ENCODE measurements around the gene TMEM129. TPM values are rescaled to one million over a fixed set of nuclear protein-coding genes. Genes with fewer than 3 reads are reported as not detected.

TMEM129 gene
- total RNA-seq, 4 donors from 2014 or later: 64.8 to 138 (median 106) TPM

- DNase-seq: no peak
- Histone ChIP-seq H3K27ac (no peak overlapping the region), H3K9me3 (no peaks in the 10 kb centered on the region), H3K27me3 (no peaks in the 10 kb centered on the region), H3K4me3 (replicated peaks in 1 of 3) (no peak overlapping the region), H3K4me1 (peaks cover 0 to 6% of the 10 kb centered on the region in 2 donors), H3K36me3 (no peaks in the 10 kb centered on the region)
- intact Hi-C loops (cut with DNase I): no loop called here
- WGBS, 2 donors: 98 to 100% methylated on average over 5 to 11 of the region's 15 CpGs
- TF ChIP-seq POLR2A (IDR thresholded peaks at IDR 0.05) (no peak), CTCF (IDR thresholded peaks at IDR 0.05) (no peak)
These were observed 16.5 kb upstream of the TMEM129 start for GRCh38 chr4:1737666-1738065.

GRCh38 chr4:1736812-1737211 is 15.7 kb upstream of the TMEM129 start:
- TF ChIP-seq CTCF (IDR thresholded peaks at IDR 0.05) (no peak), POLR2A (IDR thresholded peaks at IDR 0.05) (no peak)
- Histone ChIP-seq H3K4me3 (replicated peaks in 1 of 3) (no peak overlapping the region), H3K27me3 (no peaks in the 10 kb centered on the region), H3K36me3 (no peaks in the 10 kb centered on the region), H3K9me3 (no peaks in the 10 kb centered on the region), H3K27ac (no peak overlapping the region), H3K4me1 (peaks cover 0 to 6% of the 10 kb centered on the region in 2 donors)
- intact Hi-C loops (cut with DNase I): no loop called here
- WGBS, 2 donors: 31 to 57% methylated on average over 13 of the region's 13 CpGs
- DNase-seq: peak; percentile 66 to 69

GRCh38 chr4:1735215-1735614 is 14.1 kb upstream of the TMEM129 start:
- no peaks in the 10 kb centered on the region for H3K36me3 ChIP-seq
- DNase-seq: no peak

GRCh38 chr4:1732911-1733310 is 11.8 kb upstream of the TMEM129 start:
- no peak overlapping the region for H3K4me3 ChIP-seq (replicated peaks in 1 of 3)
- intact Hi-C loops (cut with DNase I): no loop called here
- peaks cover 6 to 12% of the 10 kb centered on the region in 2 donors for H3K4me1 ChIP-seq
- 89 to 94% methylated on average over 10 of the region's 10 CpGs for WGBS, 2 donors
- no peaks in the 10 kb centered on the region for H3K36me3 ChIP-seq
- no peak overlapping the region for H3K27ac ChIP-seq
- no peak for DNase-seq
- H3K9me3 ChIP-seq: no peaks in the 10 kb centered on the region
- TF ChIP-seq POLR2A (IDR thresholded peaks at IDR 0.05): no peak
- TF ChIP-seq CTCF (IDR thresholded peaks at IDR 0.05): no peak
- no peaks in the 10 kb centered on the region for H3K27me3 ChIP-seq

More at GRCh38 chr4:1735215-1735614, 14.1 kb upstream of the TMEM129 start:
- H3K27me3 ChIP-seq: no peaks in the 10 kb centered on the region
- H3K4me1 ChIP-seq: peaks cover 0 to 6% of the 10 kb centered on the region in 2 donors
- no peak overlapping the region for H3K4me3 ChIP-seq (replicated peaks in 1 of 3)
- H3K9me3 ChIP-seq: no peaks in the 10 kb centered on the region
- no peak overlapping the region for H3K27ac ChIP-seq
- 88 to 97% methylated on average over 7 to 19 of the region's 20 CpGs for WGBS, 2 donors
- no peak for TF ChIP-seq POLR2A (IDR thresholded peaks at IDR 0.05)
- TF ChIP-seq CTCF (IDR thresholded peaks at IDR 0.05): no peak
- intact Hi-C loops (cut with DNase I): no loop called here

- intact Hi-C loops (cut with DNase I): no loop called here
- no peak for DNase-seq
- Histone ChIP-seq H3K36me3 (no peaks in the 10 kb centered on the region), H3K27me3 (no peaks in the 10 kb centered on the region), H3K9me3 (no peaks in the 10 kb centered on the region), H3K4me1 (peaks cover 0 to 29% of the 10 kb centered on the region in 2 donors), H3K27ac (no peak overlapping the region), H3K4me3 (replicated peaks in 1 of 3) (no peak overlapping the region)
- WGBS, 2 donors: 98 to 100% methylated on average over 5 to 10 of the region's 10 CpGs
- TF ChIP-seq POLR2A (IDR thresholded peaks at IDR 0.05) (no peak), CTCF (IDR thresholded peaks at IDR 0.05) (no peak)
These were observed 10.1 kb upstream of the TMEM129 start for GRCh38 chr4:1731180-1731579.
